ENCODE measurements around the gene PRDM15.

PRDM15 gene

DNA sequence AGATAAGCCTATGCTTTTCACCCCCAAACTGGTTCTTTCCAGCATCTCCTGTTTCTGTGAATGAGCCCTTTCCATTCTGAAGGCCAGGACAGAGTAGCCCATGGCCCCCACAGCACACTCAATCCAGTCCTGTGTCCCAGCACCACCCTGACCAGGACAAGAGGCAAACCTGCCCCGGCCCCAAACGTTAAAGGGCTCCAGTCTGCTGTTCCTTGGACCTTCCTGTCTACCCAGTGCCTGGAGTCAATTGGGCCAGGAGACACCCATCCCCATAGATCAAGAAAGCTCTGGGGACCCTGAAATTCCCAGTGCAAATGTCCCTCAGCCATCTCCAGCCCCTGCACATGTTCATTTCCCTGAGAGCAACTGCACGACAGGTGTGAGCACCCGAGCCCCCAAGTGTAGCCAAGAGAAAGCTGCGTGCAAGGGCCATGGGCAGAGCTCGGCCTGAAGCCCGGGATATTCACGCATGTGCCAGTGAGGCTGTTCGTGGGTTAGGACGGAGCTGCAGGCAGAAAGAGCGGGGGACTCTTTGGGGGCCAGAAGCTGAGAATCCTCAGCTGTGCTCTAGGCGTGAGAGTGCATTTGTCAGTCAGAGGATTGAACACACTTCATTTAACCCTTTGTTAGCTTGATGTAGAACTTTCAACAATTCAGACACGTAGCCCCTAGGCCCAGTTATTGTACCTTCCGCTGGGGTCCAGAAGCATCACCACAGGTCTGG, 108.1 kb downstream of the PRDM15 start:
- H2AFZ ChIP-seq (ENCODE audit: low read length) = no peak overlapping the region
- no peaks in the 10 kb centered on the region for H3K9me2 ChIP-seq (replicated peaks; ENCODE audit: insufficient read depth, low read length)
- no peaks in the 10 kb centered on the region for H3K36me3 ChIP-seq (replicated peaks; ENCODE audit: insufficient read depth, low read length)
- H3K79me2 ChIP-seq (ENCODE audit: low read length) = no peaks in the 10 kb centered on the region
- no peak overlapping the region for H3K9ac ChIP-seq (ENCODE audit: low read length)
- H3K4me2 ChIP-seq (ENCODE audit: low read depth, low read length) = no peak overlapping the region
- H3K27ac ChIP-seq (ENCODE audit: low read length) = no peak overlapping the region
- no peaks in the 10 kb centered on the region for H3F3A ChIP-seq (ENCODE audit: insufficient read depth, low read length)
- peaks cover 94% of the 10 kb centered on the region for H3K27me3 ChIP-seq (replicated peaks; ENCODE audit: insufficient read depth, low read length)
- H3K4me3 ChIP-seq (ENCODE audit: low read length) = no peak overlapping the region
- DNase-seq = no peak
- no peaks in the 10 kb centered on the region for H4K20me1 ChIP-seq (ENCODE audit: insufficient read depth, low read length)
- H3K4me1 ChIP-seq (ENCODE audit: low read length) = no peaks in the 10 kb centered on the region
- no peak for TF ChIP-seq EZH2 (optimal IDR thresholded peaks at IDR 0.05; ENCODE audit: low read depth, low read length)
- TF ChIP-seq CTCF (IDR thresholded peaks at IDR 0.05; ENCODE audit: low read length) = no peak
- no peak for TF ChIP-seq EZH2phosphoT487 (IDR thresholded peaks at IDR 0.05; ENCODE audit: low read length)
- no peaks in the 10 kb centered on the region for H3K9me3 ChIP-seq (replicated peaks; ENCODE audit: insufficient read depth, low read length)

- Histone ChIP-seq H3K4me2 (ENCODE audit: low read depth, low read length) (no peak overlapping the region), H3K27me3 (replicated peaks; ENCODE audit: insufficient read depth, low read length) (peaks cover 96% of the 10 kb centered on the region), H3K27ac (ENCODE audit: low read length) (no peak overlapping the region)
These were observed 109.2 kb downstream of the PRDM15 start for GRCh38 chr21:41769933-41770332.

GRCh38 chr21:41769521-41769920, 109.6 kb downstream of the PRDM15 start:
- no peaks in the 10 kb centered on the region for H3K36me3 ChIP-seq (replicated peaks; ENCODE audit: insufficient read depth, low read length)
- DNase-seq = no peak
- no peak overlapping the region for H3K9ac ChIP-seq (ENCODE audit: low read length)
- H2AFZ ChIP-seq (ENCODE audit: low read length) = no peak overlapping the region
- no peaks in the 10 kb centered on the region for H3K4me1 ChIP-seq (ENCODE audit: low read length)
- peaks cover 95% of the 10 kb centered on the region for H3K27me3 ChIP-seq (replicated peaks; ENCODE audit: insufficient read depth, low read length)
- no peak overlapping the region for H3K4me3 ChIP-seq (ENCODE audit: low read length)
- no peaks in the 10 kb centered on the region for H3F3A ChIP-seq (ENCODE audit: insufficient read depth, low read length)
- H3K27ac ChIP-seq (ENCODE audit: low read length) = no peak overlapping the region
- no peak overlapping the region for H3K4me2 ChIP-seq (ENCODE audit: low read depth, low read length)
- no peaks in the 10 kb centered on the region for H3K79me2 ChIP-seq (ENCODE audit: low read length)
- no peaks in the 10 kb centered on the region for H3K9me3 ChIP-seq (replicated peaks; ENCODE audit: insufficient read depth, low read length)
- H4K20me1 ChIP-seq (ENCODE audit: insufficient read depth, low read length) = no peaks in the 10 kb centered on the region
- TF ChIP-seq CTCF (IDR thresholded peaks at IDR 0.05; ENCODE audit: low read length) = no peak
- no peak for TF ChIP-seq EZH2 (optimal IDR thresholded peaks at IDR 0.05; ENCODE audit: low read depth, low read length)
- TF ChIP-seq EZH2phosphoT487 (IDR thresholded peaks at IDR 0.05; ENCODE audit: low read length) = no peak
- H3K9me2 ChIP-seq (replicated peaks; ENCODE audit: insufficient read depth, low read length) = no peaks in the 10 kb centered on the region

More at GRCh38 chr21:41769933-41770332, 109.2 kb downstream of the PRDM15 start:
- TF ChIP-seq EZH2 (optimal IDR thresholded peaks at IDR 0.05; ENCODE audit: low read depth, low read length) (no peak), EZH2phosphoT487 (IDR thresholded peaks at IDR 0.05; ENCODE audit: low read length) (no peak), CTCF (IDR thresholded peaks at IDR 0.05; ENCODE audit: low read length) (no peak)
- no peak overlapping the region for H3K9ac ChIP-seq (ENCODE audit: low read length)
- H2AFZ ChIP-seq (ENCODE audit: low read length) = no peak overlapping the region
- no peaks in the 10 kb centered on the region for H3K9me3 ChIP-seq (replicated peaks; ENCODE audit: insufficient read depth, low read length)
- H3F3A ChIP-seq (ENCODE audit: insufficient read depth, low read length) = no peaks in the 10 kb centered on the region
- no peaks in the 10 kb centered on the region for H3K36me3 ChIP-seq (replicated peaks; ENCODE audit: insufficient read depth, low read length)
- H3K79me2 ChIP-seq (ENCODE audit: low read length) = no peaks in the 10 kb centered on the region
- no peak overlapping the region for H3K4me3 ChIP-seq (ENCODE audit: low read length)
- no peaks in the 10 kb centered on the region for H3K4me1 ChIP-seq (ENCODE audit: low read length)
- DNase-seq = no peak
- no peaks in the 10 kb centered on the region for H3K9me2 ChIP-seq (replicated peaks; ENCODE audit: insufficient read depth, low read length)
- H4K20me1 ChIP-seq (ENCODE audit: insufficient read depth, low read length) = no peaks in the 10 kb centered on the region
